Kidney tubule cell (primary cell): ENCODE data around the gene XK.
A peak's percentile ranks its signal among the peaks of the same experiment; 100 is the strongest.
"Not testable (repeated sequence)": the region's sequence is repeated elsewhere in the genome, so short reads cannot be mapped to it uniquely, and the experiment has no call there.

ENCODE experiments used
- DNase-seq: peaks from one replicate; pipeline ENCODE4 v3.0.0-alpha.2; 2018; ENCODE audit warnings: low spot score

Gene XK, protein sequence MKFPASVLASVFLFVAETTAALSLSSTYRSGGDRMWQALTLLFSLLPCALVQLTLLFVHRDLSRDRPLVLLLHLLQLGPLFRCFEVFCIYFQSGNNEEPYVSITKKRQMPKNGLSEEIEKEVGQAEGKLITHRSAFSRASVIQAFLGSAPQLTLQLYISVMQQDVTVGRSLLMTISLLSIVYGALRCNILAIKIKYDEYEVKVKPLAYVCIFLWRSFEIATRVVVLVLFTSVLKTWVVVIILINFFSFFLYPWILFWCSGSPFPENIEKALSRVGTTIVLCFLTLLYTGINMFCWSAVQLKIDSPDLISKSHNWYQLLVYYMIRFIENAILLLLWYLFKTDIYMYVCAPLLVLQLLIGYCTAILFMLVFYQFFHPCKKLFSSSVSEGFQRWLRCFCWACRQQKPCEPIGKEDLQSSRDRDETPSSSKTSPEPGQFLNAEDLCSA

GRCh38 chrX:37685381-37686359 lies at the start of gene XK:
TSS of gene XK (plus strand) at chrX:37685791. CDS start at chrX:37685962, 171 bp downstream.
- peak; percentile 59 for DNase-seq

- DNase-seq = no peak
Measured at GRCh38 chrX:37638047-37638446, 47.5 kb upstream of the XK start.

DNA sequence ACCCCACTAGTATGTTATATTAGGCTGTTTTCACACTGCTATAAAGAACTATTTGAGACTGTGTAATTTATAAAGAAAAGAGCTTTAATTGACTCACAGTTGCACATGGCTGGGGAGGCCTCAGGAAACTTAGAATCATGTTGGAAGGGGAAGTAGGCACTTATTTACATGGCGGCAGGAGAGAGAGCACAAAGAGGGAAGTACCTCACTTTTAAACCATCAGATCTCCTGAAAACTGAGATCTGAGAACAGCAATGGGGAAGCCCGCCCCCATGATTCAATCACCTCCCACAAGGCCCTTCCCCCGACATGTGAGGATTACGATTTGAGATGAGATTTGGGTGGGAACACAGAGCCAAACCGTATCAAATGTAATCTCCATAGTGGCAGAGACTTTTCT lies 45.4 kb upstream of the XK start:
- no peak for DNase-seq

GRCh38 chrX:37641859-37642258 lies 43.7 kb upstream of the XK start:
- DNase-seq = no peak

GRCh38 chrX:37644381-37645305 lies 40.9 kb upstream of the XK start:
- DNase-seq = peak; percentile 21

DNA sequence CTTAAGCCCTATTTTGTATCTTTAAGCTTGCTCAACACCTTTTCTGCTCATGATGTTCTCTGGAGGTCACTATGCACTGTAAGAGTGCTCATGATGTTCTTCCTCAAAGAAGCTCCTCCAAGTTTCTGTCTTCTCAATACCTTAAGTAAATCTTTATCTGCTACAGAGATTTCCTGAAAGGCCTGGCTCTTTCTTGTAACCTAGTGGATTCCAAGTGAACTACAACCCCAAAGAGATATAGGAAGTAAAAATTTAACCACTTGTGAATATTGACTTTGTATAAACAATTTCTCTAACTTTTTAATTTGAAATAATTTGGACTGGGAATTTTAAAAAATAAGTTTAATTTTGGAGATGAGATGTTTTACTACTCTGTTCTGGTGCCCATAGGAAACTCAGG lies 39.3 kb upstream of the XK start:
- no peak for DNase-seq

- DNase-seq = not testable (repeated sequence)
Measured at GRCh38 chrX:37650879-37651278, 34.7 kb upstream of the XK start.

DNA sequence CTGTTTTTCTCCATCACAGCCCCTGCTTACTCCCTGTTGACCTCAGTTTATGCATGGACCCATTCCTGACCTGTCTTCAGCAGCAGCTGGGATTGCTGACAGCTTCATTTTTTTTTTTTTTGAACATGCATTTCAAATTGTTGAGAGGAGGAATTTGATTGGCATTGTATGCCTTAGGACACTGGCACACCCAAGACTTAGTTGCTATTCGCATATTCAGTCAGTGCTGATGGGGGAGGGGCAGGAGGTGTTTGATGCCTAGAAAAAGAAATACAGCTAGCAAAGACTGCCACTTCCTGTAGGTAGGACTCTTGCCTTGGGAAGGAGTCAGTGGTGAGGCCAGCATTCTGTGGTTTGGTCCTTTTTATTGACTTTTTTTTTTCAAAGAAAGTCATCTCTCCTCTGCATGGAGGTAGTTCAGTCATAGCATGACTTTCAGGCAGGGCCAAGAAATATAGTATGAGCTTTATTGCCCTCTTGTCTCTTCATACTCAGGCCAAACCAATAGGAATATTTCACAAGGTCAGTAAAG lies 33.6 kb upstream of the XK start:
- DNase-seq = peak; percentile 8

DNA sequence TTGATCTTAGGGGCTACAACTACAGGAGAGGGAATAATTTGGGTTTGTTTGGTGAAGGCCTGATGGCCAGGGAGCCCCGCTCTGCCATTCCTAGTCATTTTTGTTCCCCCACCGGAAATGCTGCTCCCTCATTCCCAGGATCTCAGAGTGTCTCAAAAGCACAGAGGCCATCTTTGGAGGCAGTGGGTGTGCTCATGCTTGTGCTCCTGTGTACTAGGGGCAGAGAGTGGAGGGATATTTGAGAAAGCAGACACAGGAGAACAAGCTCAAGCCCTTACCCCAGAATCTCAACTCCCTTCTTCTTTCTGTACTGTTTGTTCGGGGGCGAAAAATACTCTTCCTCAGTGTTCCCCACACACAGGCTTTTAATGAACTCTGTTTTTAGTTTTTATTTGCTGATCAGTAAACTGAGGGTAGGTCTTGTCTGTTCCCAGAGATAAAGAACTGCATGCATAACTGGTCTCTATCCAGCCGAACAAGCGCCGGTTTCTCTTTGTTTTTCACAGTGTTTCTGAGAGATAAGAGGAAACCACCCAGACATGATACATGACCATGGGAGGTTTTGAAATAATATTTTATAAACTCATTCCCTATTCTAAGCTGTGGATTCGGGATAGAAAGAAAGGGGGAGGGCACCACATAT lies 32.9 kb upstream of the XK start:
- no peak for DNase-seq

- no peak for DNase-seq
Measured at GRCh38 chrX:37653397-37654085, 32.0 kb upstream of the XK start.

GRCh38 chrX:37658343-37659030 lies 27.1 kb upstream of the XK start:
- DNase-seq = no peak

GRCh38 chrX:37659047-37659446 lies 26.5 kb upstream of the XK start:
- DNase-seq = no peak

DNA sequence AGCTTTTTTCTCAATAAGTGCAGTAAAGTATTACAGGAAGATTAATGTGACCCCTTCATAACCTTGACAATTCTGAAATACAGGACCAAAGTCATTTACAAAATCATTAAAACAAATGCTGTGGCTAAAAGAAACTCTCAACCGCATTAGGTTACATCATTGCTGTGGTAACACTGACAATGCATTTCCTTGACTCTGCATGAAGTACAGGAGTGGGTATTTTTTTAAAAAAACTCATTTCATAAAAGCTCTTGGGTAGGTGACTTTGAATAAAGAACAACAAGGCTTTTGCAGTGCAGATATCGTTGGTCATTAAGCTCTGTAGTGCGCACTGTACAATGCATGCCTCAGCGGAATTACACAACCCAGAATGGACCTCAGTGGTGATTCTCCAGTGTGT lies 23.4 kb upstream of the XK start:
- DNase-seq = no peak

GRCh38 chrX:37666516-37666915 lies 19.1 kb upstream of the XK start:
- DNase-seq = no peak

DNA sequence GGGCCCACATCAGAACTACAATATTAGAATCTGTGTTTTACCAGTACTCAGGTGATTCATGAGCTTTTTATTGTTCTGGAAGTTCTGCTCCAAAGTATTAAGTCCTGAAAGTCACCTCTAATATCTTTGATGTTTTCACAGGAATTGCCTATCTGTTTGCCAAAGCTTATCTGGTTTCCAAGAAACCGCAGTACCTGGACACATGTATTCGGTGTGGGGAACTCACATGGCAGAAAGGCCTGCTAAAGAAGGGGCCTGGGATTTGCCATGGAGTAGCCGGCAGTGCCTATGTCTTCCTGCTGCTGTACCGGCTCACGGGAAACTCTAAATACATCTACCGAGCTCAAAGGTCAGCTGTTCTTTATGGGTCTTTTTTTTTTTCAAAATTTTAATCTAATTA lies 18.4 kb upstream of the XK start:
- no peak for DNase-seq

DNA sequence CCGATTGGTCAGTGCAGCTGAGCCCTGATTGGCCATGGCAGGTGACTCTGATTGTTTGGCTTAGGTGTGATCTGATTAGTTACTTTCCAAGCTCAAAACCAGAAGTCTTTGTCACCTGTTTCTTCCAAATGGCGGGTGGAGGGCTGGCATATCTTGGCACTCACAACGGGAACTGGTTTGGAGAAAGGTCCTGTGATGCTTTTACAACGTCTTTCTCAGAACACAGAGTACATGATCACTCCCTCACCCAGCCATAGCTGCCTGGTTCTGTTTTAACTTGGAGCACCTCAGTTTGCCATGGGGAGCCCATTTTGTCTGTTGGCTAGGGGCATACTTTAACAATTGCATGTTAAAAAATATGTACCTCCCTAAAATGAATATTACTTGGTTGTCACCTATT lies 13.0 kb upstream of the XK start:
- DNase-seq = no peak

- DNase-seq = no peak
Measured at GRCh38 chrX:37676811-37677210, 8.8 kb upstream of the XK start.

DNA sequence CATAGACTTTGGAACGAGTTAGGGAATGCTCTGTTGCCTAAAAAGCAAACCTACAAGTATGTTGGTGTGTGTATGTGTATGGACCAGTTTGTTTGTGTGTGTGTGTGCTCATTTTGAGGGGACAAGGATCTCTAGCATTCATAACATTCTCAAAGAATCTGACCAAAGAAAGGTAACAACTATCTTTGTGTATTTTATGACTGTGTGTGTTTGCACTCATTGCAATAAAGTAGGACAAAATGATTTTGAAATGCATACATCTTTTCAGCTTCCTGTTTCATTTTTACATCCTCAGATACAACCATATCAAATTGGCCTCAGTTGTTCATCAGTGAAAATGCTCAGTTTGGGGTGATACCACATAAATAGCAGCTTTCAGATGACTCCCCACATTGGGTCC lies 8.3 kb upstream of the XK start:
- DNase-seq = no peak

GRCh38 chrX:37677765-37678164 lies 7.8 kb upstream of the XK start:
- DNase-seq = no peak

GRCh38 chrX:37678574-37678973 lies 7.0 kb upstream of the XK start:
- DNase-seq = no peak
